Mesendoderm (in vitro differentiated cells): ENCODE data around the gene CXCR3.
A peak's percentile ranks its signal among the peaks of the same experiment; 100 is the strongest.

Experiments
- DNase-seq: peaks from one replicate; pipeline ENCODE4 v3.0.0; 2013
- H2AK5ac ChIP-seq: 2 replicates; pipeline ENCODE4 v1.6.1; 2013; ENCODE audit warnings: low read length, inconsistent platforms
- H2BK120ac ChIP-seq: 2 replicates; pipeline ENCODE4 v1.6.1; 2013; ENCODE audit warnings: low read depth, mild to moderate bottlenecking, low read length, moderate library complexity, mixed read lengths
- H2BK15ac ChIP-seq: replicated peaks from 2 replicates; pipeline ENCODE4 v1.6.1; 2013; ENCODE audit warnings: low read depth, mild to moderate bottlenecking, moderate library complexity
- H2BK5ac ChIP-seq: 2 replicates; pipeline ENCODE4 v1.6.1; 2013; ENCODE audit warnings: low read length, inconsistent platforms
- H3K18ac ChIP-seq: 2 replicates; pipeline ENCODE4 v1.6.1; 2013; ENCODE audit warnings: mild to moderate bottlenecking, low read length, mixed read lengths
- H3K23ac ChIP-seq: one replicate; pipeline ENCODE4 v1.6.1; 2013; ENCODE audit warnings: low read length
- H3K27ac ChIP-seq: 2 replicates; pipeline ENCODE4 v1.5.1; 2013; ENCODE audit warnings: low read depth, mild to moderate bottlenecking, inconsistent platforms, low read length, moderate library complexity
- H3K27me3 ChIP-seq: 2 replicates; pipeline ENCODE4 v1.6.1; 2013; ENCODE audit warnings: low read length, control low read depth, mild to moderate bottlenecking, inconsistent platforms; ENCODE audit not compliant: insufficient read depth, poor library complexity
- H3K36me3 ChIP-seq: 2 replicates; pipeline ENCODE4 v1.6.1; 2013; ENCODE audit warnings: low read length, inconsistent platforms; ENCODE audit not compliant: control insufficient read depth, insufficient read depth
- H3K4ac ChIP-seq: one replicate; pipeline ENCODE4 v1.6.1; 2013; ENCODE audit warnings: low read depth, mild to moderate bottlenecking, low read length, moderate library complexity
- H3K4me1 ChIP-seq: 2 replicates; pipeline ENCODE4 v1.6.1; 2013; ENCODE audit warnings: low read depth, low read length, inconsistent platforms; ENCODE audit not compliant: control insufficient read depth
- H3K4me2 ChIP-seq: 2 replicates; pipeline ENCODE4 v1.6.1; 2013; ENCODE audit warnings: low read length
- H3K4me3 ChIP-seq: 2 replicates; pipeline ENCODE4 v1.5.1; 2013; ENCODE audit warnings: mild to moderate bottlenecking, low read length
- H3K56ac ChIP-seq: one replicate; pipeline ENCODE4 v1.6.1; 2013; ENCODE audit warnings: low read length
- H3K79me1 ChIP-seq: 2 replicates; pipeline ENCODE4 v1.6.1; 2013; ENCODE audit warnings: low read length, inconsistent platforms
- H3K79me2 ChIP-seq: 2 replicates; pipeline ENCODE4 v1.6.1; 2013; ENCODE audit warnings: mild to moderate bottlenecking, low read length; ENCODE audit not compliant: control insufficient read depth, insufficient read depth
- H3K9ac ChIP-seq: 2 replicates; pipeline ENCODE4 v1.6.1; 2013; ENCODE audit warnings: low read length, inconsistent platforms
- H4K5ac ChIP-seq: one replicate; pipeline ENCODE4 v1.6.1; 2013; ENCODE audit warnings: low read length
- H4K8ac ChIP-seq: one replicate; pipeline ENCODE4 v1.6.1; 2013; ENCODE audit warnings: low read depth, mild to moderate bottlenecking, control low read depth, low read length, moderate library complexity
- WGBS: extraction: QIAGEN DNeasy Blood & Tissue Kit; methylation state at CpG from one replicate; pipeline ENCODE4 v1.1.7; 2013; ENCODE audit warnings: low lambda C conversion rate, missing lambda C conversion rate; ENCODE audit not compliant: insufficient coverage; ENCODE audit errors: extremely low coverage; 5-methylcytosine and 5-hydroxymethylcytosine counted together

CXCR3 gene

GRCh38 chrX:71623714-71624113 is 5.4 kb upstream of the CXCR3 start:
- no peak for DNase-seq
- no peak overlapping the region for H4K5ac ChIP-seq
- no peaks in the 10 kb centered on the region for H3K79me2 ChIP-seq
- H3K27me3 ChIP-seq: no peaks in the 10 kb centered on the region
- no peaks in the 10 kb centered on the region for H3K36me3 ChIP-seq
- H2AK5ac ChIP-seq: no peak overlapping the region
- WGBS: no CpG with 5 or more reads among the region's 3 CpGs
- H3K56ac ChIP-seq: no peak overlapping the region
- H4K8ac ChIP-seq: no peak overlapping the region
- H2BK15ac ChIP-seq: no peak overlapping the region
- H3K4ac ChIP-seq: no peak overlapping the region
- no peak overlapping the region for H3K4me3 ChIP-seq
- H3K27ac ChIP-seq: no peak overlapping the region
- H3K9ac ChIP-seq: no peak overlapping the region
- no peaks in the 10 kb centered on the region for H3K4me1 ChIP-seq
- H3K18ac ChIP-seq: no peak overlapping the region
- H2BK5ac ChIP-seq: no peak overlapping the region
- no peak overlapping the region for H3K4me2 ChIP-seq
- H3K23ac ChIP-seq: no peak overlapping the region
- no peaks in the 10 kb centered on the region for H3K79me1 ChIP-seq
- no peak overlapping the region for H2BK120ac ChIP-seq

GRCh38 chrX:71622576-71623450 is 4.5 kb upstream of the CXCR3 start:
- H3K56ac ChIP-seq: peak overlapping the region; percentile 34
- WGBS: no CpG with 5 or more reads among the region's 13 CpGs
- no peak overlapping the region for H3K23ac ChIP-seq
- no peaks in the 10 kb centered on the region for H3K36me3 ChIP-seq
- no peaks in the 10 kb centered on the region for H3K4me1 ChIP-seq
- DNase-seq: peak; percentile 90
- H2AK5ac ChIP-seq: no peak overlapping the region
- H3K4ac ChIP-seq: no peak overlapping the region
- peak overlapping the region; percentile 44 for H3K9ac ChIP-seq
- no peak overlapping the region for H2BK15ac ChIP-seq
- no peak overlapping the region for H3K4me2 ChIP-seq
- H3K18ac ChIP-seq: peak overlapping the region; percentile 61
- no peaks in the 10 kb centered on the region for H3K79me2 ChIP-seq
- H4K5ac ChIP-seq: no peak overlapping the region
- no peak overlapping the region for H4K8ac ChIP-seq
- peak overlapping the region; percentile 59 for H3K27ac ChIP-seq
- H2BK120ac ChIP-seq: no peak overlapping the region
- no peak overlapping the region for H2BK5ac ChIP-seq
- H3K79me1 ChIP-seq: no peaks in the 10 kb centered on the region
- no peak overlapping the region for H3K4me3 ChIP-seq
- no peaks in the 10 kb centered on the region for H3K27me3 ChIP-seq

GRCh38 chrX:71622032-71622575 is 3.8 kb upstream of the CXCR3 start:
- Histone ChIP-seq H2BK120ac (no peak overlapping the region), H3K27ac (no peak overlapping the region), H2BK15ac (no peak overlapping the region), H4K5ac (no peak overlapping the region), H3K79me2 (no peaks in the 10 kb centered on the region), H3K18ac (no peak overlapping the region), H2AK5ac (no peak overlapping the region), H3K36me3 (no peaks in the 10 kb centered on the region), H3K4me1 (no peaks in the 10 kb centered on the region), H3K4ac (no peak overlapping the region), H3K9ac (no peak overlapping the region), H3K27me3 (no peaks in the 10 kb centered on the region), H4K8ac (no peak overlapping the region), H3K23ac (no peak overlapping the region), H3K79me1 (no peaks in the 10 kb centered on the region), H3K4me2 (no peak overlapping the region), H3K56ac (no peak overlapping the region), H2BK5ac (no peak overlapping the region), H3K4me3 (no peak overlapping the region)
- no CpG with 5 or more reads among the region's 9 CpGs for WGBS
- no peak for DNase-seq

DNA sequence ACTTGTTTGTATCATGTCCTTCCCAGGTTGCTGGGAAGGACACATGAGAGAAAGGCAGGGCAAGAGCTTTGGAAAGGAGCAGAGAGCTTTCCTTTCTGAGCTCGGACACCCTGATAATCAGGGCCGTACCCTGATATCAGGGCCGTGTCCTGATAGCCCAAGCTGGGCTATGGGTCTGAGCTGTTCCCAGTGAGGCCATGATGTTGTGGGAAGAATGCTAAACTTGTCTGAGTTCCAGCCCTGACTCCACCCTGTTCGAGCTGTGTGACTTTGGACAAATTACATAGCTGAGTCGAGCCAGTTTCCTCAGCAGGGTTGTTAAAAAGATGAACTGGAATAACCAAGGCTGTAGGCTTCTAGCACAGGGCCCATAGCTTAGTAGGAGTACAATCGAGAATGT is 3.3 kb upstream of the CXCR3 start:
- Histone ChIP-seq H3K27ac (no peak overlapping the region), H3K56ac (no peak overlapping the region), H3K79me2 (no peaks in the 10 kb centered on the region), H3K9ac (no peak overlapping the region), H2AK5ac (no peak overlapping the region), H3K36me3 (no peaks in the 10 kb centered on the region), H3K4me2 (no peak overlapping the region), H3K4me1 (no peaks in the 10 kb centered on the region), H3K23ac (no peak overlapping the region), H2BK15ac (no peak overlapping the region), H2BK5ac (no peak overlapping the region), H4K5ac (no peak overlapping the region), H3K79me1 (no peaks in the 10 kb centered on the region), H3K18ac (no peak overlapping the region), H3K27me3 (no peaks in the 10 kb centered on the region), H4K8ac (no peak overlapping the region), H3K4ac (no peak overlapping the region), H3K4me3 (no peak overlapping the region), H2BK120ac (no peak overlapping the region)
- DNase-seq: no peak
- no CpG with 5 or more reads among the region's 6 CpGs for WGBS

- Histone ChIP-seq H3K4me2 (no peak overlapping the region), H3K23ac (no peak overlapping the region), H3K27ac (no peak overlapping the region), H2BK5ac (no peak overlapping the region), H3K27me3 (no peaks in the 10 kb centered on the region), H3K4me1 (no peaks in the 10 kb centered on the region), H2BK120ac (no peak overlapping the region), H3K9ac (no peak overlapping the region), H3K56ac (no peak overlapping the region), H4K5ac (no peak overlapping the region), H3K18ac (no peak overlapping the region), H2AK5ac (no peak overlapping the region), H3K36me3 (no peaks in the 10 kb centered on the region), H3K79me2 (no peaks in the 10 kb centered on the region), H3K4ac (no peak overlapping the region), H3K79me1 (no peaks in the 10 kb centered on the region), H2BK15ac (no peak overlapping the region), H4K8ac (no peak overlapping the region), H3K4me3 (no peak overlapping the region)
- WGBS: no CpG with 5 or more reads among the region's 1 CpG
- no peak for DNase-seq
These were observed 1.7 kb upstream of the CXCR3 start for GRCh38 chrX:71619986-71620385.
